Measurements from ENCODE around the gene TOX2. TPM values are rescaled to one million over a fixed set of nuclear protein-coding genes. Genes with fewer than 3 reads are reported as not detected.

The TOX2 gene
- total RNA-seq (5.9 TPM), polyA plus RNA-seq (ENCODE audit: insufficient read depth, low read depth, low replicate concordance) (4.7 TPM)
- long read RNA-seq, donor 1 = 0 reads
- long read RNA-seq, donor 2 = 0 reads
- long read RNA-seq, donor 3 = 0 reads
- long read RNA-seq, donor 4 = 0 reads
- long read RNA-seq, donor 5 = 0 reads
- long read RNA-seq, donor 6 = 0 reads
- long read RNA-seq, donor 7, partial matches to known transcripts = 2 of 5 reads
- long read RNA-seq, donor 7, other reads (novel, unspliced or antisense) = 2 of 5 reads
- long read RNA-seq, donor 8 = 0 reads
- long read RNA-seq, donor 9 = 0 reads
- long read RNA-seq, donor 10 = 0 reads

GRCh38 chr20:43914311-43915210 lies at the start of gene TOX2:
Gene TOX2 (plus strand): TSS chr20:43914852. CDS start chr20:43914892, 40 bp downstream.
- intact Hi-C loops (cut with DNase I) = no loop called here
- FAIRE-seq (no peak), DNase-seq (peak in 3 of 5 donors; percentile 42 to 73 (median 59))
- Histone ChIP-seq H3K9ac (ENCODE audit: low read length in 3 of 3) (no peak within 1 kb of the TSS), H3K4me1 (ENCODE audit: control insufficient read depth in 2 of 3, insufficient read depth in 2 of 3, low read depth in 1 of 3, low read length in 3 of 3) (peaks cover 0 to 5% (median 0%) of the 10 kb centered on the region in 3 donors), H3K27me3 (ENCODE audit: control insufficient read depth, insufficient read depth, low read length) (peaks cover 13% of the 10 kb centered on the region), H3K27ac (ENCODE audit: low read depth in 2 of 2, low read length in 2 of 2) (no peak within 1 kb of the TSS), H3K9me3 (ENCODE audit: control insufficient read depth in 2 of 3, insufficient read depth in 1 of 3, low read length in 3 of 3) (peaks cover 0 to 8% (median 3%) of the 10 kb centered on the region in 3 donors), H3K4me3 (ENCODE audit: low read length in 3 of 3) (peak within 1 kb of the TSS in 2 of 3 donors; percentile 45 to 53), H3K36me3 (ENCODE audit: control insufficient read depth in 2 of 3, insufficient read depth in 3 of 3, low read length in 3 of 3) (no peaks in the 10 kb centered on the region)
- no peak for TF ChIP-seq CTCF (IDR thresholded peaks at IDR 0.05; ENCODE audit: borderline replicate concordance, extremely low read depth, insufficient read depth)

GRCh38 chr20:43868091-43868490 lies 46.6 kb upstream of the TOX2 start:
- DNase-seq (no peak), FAIRE-seq (no peak)
- H3K27me3 ChIP-seq (ENCODE audit: control insufficient read depth, insufficient read depth, low read length) = no peaks in the 10 kb centered on the region
- H3K9ac ChIP-seq (ENCODE audit: low read length in 3 of 3) = no peak overlapping the region
- no peaks in the 10 kb centered on the region for H3K36me3 ChIP-seq (ENCODE audit: control insufficient read depth in 2 of 3, insufficient read depth in 3 of 3, low read length in 3 of 3)
- no peaks in the 10 kb centered on the region for H3K9me3 ChIP-seq (ENCODE audit: control insufficient read depth in 2 of 3, insufficient read depth in 1 of 3, low read length in 3 of 3)
- intact Hi-C loops (cut with DNase I) = no loop called here
- H3K4me1 ChIP-seq (ENCODE audit: control insufficient read depth in 2 of 3, insufficient read depth in 2 of 3, low read depth in 1 of 3, low read length in 3 of 3) = no peaks in the 10 kb centered on the region
- no peak overlapping the region for H3K4me3 ChIP-seq (ENCODE audit: low read length in 3 of 3)
- no peak for TF ChIP-seq CTCF (IDR thresholded peaks at IDR 0.05; ENCODE audit: borderline replicate concordance, extremely low read depth, insufficient read depth)
- no peak overlapping the region for H3K27ac ChIP-seq (ENCODE audit: low read depth in 2 of 2, low read length in 2 of 2)

GRCh38 chr20:43870484-43870883 lies 44.2 kb upstream of the TOX2 start:
- no peaks in the 10 kb centered on the region for H3K9me3 ChIP-seq (ENCODE audit: control insufficient read depth in 2 of 3, insufficient read depth in 1 of 3, low read length in 3 of 3)
- H3K4me1 ChIP-seq (ENCODE audit: control insufficient read depth in 2 of 3, insufficient read depth in 2 of 3, low read depth in 1 of 3, low read length in 3 of 3) = no peaks in the 10 kb centered on the region
- no peak overlapping the region for H3K27ac ChIP-seq (ENCODE audit: low read depth in 2 of 2, low read length in 2 of 2)
- intact Hi-C loops (cut with DNase I) = no loop called here
- DNase-seq = no peak
- H3K9ac ChIP-seq (ENCODE audit: low read length in 3 of 3) = no peak overlapping the region
- H3K27me3 ChIP-seq (ENCODE audit: control insufficient read depth, insufficient read depth, low read length) = no peaks in the 10 kb centered on the region
- H3K36me3 ChIP-seq (ENCODE audit: control insufficient read depth in 2 of 3, insufficient read depth in 3 of 3, low read length in 3 of 3) = no peaks in the 10 kb centered on the region
- FAIRE-seq = no peak
- TF ChIP-seq CTCF (IDR thresholded peaks at IDR 0.05; ENCODE audit: borderline replicate concordance, extremely low read depth, insufficient read depth) = no peak
- no peak overlapping the region for H3K4me3 ChIP-seq (ENCODE audit: low read length in 3 of 3)
